ENCODE results near the gene IL1R2.

GRCh38 chr2:102044235-102044896 lies 52.6 kb downstream of the IL1R2 start:
- TF ChIP-seq CTCF (conservative IDR thresholded peaks at IDR 0.05 in 1 of 2, IDR thresholded peaks at IDR 0.05 in 1 of 2; ENCODE audit: low read depth in 1 of 2, low read length in 2 of 2) = no peak
- no peak for TF ChIP-seq EZH2 (IDR thresholded peaks at IDR 0.05; ENCODE audit: low read length, missing control alignments)
